B cell (primary cell): ENCODE data around the gene GRM8. TPM values are rescaled to one million over a fixed set of nuclear protein-coding genes. Genes with fewer than 3 reads are reported as not detected.
"Not testable (repeated sequence)": the region's sequence is repeated elsewhere in the genome, so short reads cannot be mapped to it uniquely, and the experiment has no call there.

Source experiments
- ATAC-seq: fragments of 200-7000 bp; cut with Tn5 transposase; one replicate; pipeline ENCODE4 v1.10.0; 2021; ENCODE audit warnings: low read depth, mild to moderate bottlenecking, moderate number of reproducible peaks, moderate library complexity
- CTCF ChIA-PET: fragments of 350-600 bp; sonication (Branson Sonifier 250); formaldehyde crosslinking; loops from one replicate; lab custom pipeline; 2021; ENCODE audit warnings: antibody characterized with exemption, inconsistent platforms; lab: Charles Lee
- POLR2A ChIA-PET: fragments of 350-600 bp; sonication (Branson Sonifier 250); formaldehyde crosslinking; loops from one replicate; lab custom pipeline; 2021; ENCODE audit warnings: antibody characterized with exemption; lab: Charles Lee
- DNase-seq: peaks from one replicate; pipeline ENCODE4 v3.0.0; 2013
- H2AFZ ChIP-seq: 2 replicates; pipeline ENCODE4 v1.6.1; 2012; ENCODE audit warnings: mild to moderate bottlenecking, low read depth, low read length; ENCODE audit not compliant: insufficient read depth, poor library complexity, severe bottlenecking
- H3K27ac ChIP-seq, 2 donors: 1 replicate in 1 of 2; 2 replicates in 1 of 2; pipeline ENCODE4 v1.5.1; 2012 to 2013; ENCODE audit warnings: low read length in 2 of 2, mild to moderate bottlenecking in 2 of 2, moderate library complexity in 1 of 2
- H3K27me3 ChIP-seq, 4 experiments: fragments of 200-600 bp in 1 of 4; sonication (generic) in 1 of 4; replicated peaks in 1 of 4; 1 replicate in 2 of 4; 2 replicates in 2 of 4; pipeline versions ENCODE4 v1.6.1 to v1.7.0; 2013 to 2016; ENCODE audit warnings: low read length in 3 of 4, mild to moderate bottlenecking in 2 of 4, mixed read lengths in 1 of 4, moderate library complexity in 1 of 4; ENCODE audit not compliant: insufficient read depth in 4 of 4, control insufficient read depth in 3 of 4; ENCODE audit errors: control extremely low read depth in 1 of 4
- H3K36me3 ChIP-seq, 2 experiments: replicated peaks in 1 of 2; 1 replicate in 1 of 2; 2 replicates in 1 of 2; pipeline versions ENCODE4 v1.6.1 to v1.7.1; 2013; ENCODE audit warnings: low read length in 1 of 2; ENCODE audit not compliant: insufficient read depth in 2 of 2, control insufficient read depth in 1 of 2; ENCODE audit errors: control extremely low read depth in 1 of 2, extremely low read depth in 1 of 2
- H3K4me1 ChIP-seq, 2 donors: fragments of 200-600 bp in 1 of 2; sonication (generic) in 1 of 2; 1 replicate in 1 of 2; 2 replicates in 1 of 2; pipeline versions ENCODE4 v1.5.1 to v1.6.1; 2013 to 2017; ENCODE audit warnings: low read length in 2 of 2; ENCODE audit not compliant: control insufficient read depth in 2 of 2, insufficient read depth in 2 of 2
- H3K4me2 ChIP-seq: replicated peaks from 2 replicates; pipeline ENCODE3; 2012; ENCODE audit warnings: mild to moderate bottlenecking, low read depth, low read length; ENCODE audit not compliant: poor library complexity, severe bottlenecking
- H3K4me3 ChIP-seq, 5 experiments: fragments of 200-600 bp in 1 of 5; sonication (generic) in 1 of 5; 1 replicate in 3 of 5; 2 replicates in 2 of 5; pipeline versions ENCODE4 v1.5.1 to v1.7.0; 2011 to 2016; ENCODE audit warnings: low read length in 4 of 5, mild to moderate bottlenecking in 4 of 5, low read depth in 2 of 5, control low read depth in 1 of 5, moderate library complexity in 1 of 5; ENCODE audit not compliant: insufficient read depth in 1 of 5; ENCODE audit errors: control extremely low read depth in 1 of 5, extremely low read depth in 1 of 5
- H3K79me2 ChIP-seq: fragments of 200-600 bp; sonication (generic); one replicate; pipeline ENCODE4 v1.6.0; 2016; ENCODE audit warnings: low read length; ENCODE audit not compliant: control insufficient read depth, insufficient read depth
- H3K9ac ChIP-seq: fragments of 200-600 bp; sonication (generic); 2 replicates; pipeline ENCODE4 v1.6.1; 2017; ENCODE audit warnings: mild to moderate bottlenecking, low read length, moderate library complexity
- H3K9me3 ChIP-seq, 3 donors: one replicate each; pipeline versions ENCODE4 v1.6.1 to v1.7.1; 2013; ENCODE audit warnings: low read length in 2 of 3; ENCODE audit not compliant: control insufficient read depth in 2 of 3, insufficient read depth in 1 of 3; ENCODE audit errors: control extremely low read depth in 1 of 3
- H4K20me1 ChIP-seq: 2 replicates; pipeline ENCODE4 v1.6.0; 2012; ENCODE audit warnings: mild to moderate bottlenecking, low read length; ENCODE audit not compliant: insufficient read depth, control insufficient read depth, poor library complexity, severe bottlenecking
- H3K27ac Mint-ChIP-seq: one replicate; pipeline ENCODE4 v1.8.0; 2021; ENCODE audit warnings: mixed read lengths
- H3K27me3 Mint-ChIP-seq: one replicate; pipeline ENCODE4 v1.8.0; 2021; ENCODE audit warnings: mixed read lengths
- H3K4me1 Mint-ChIP-seq: one replicate; pipeline ENCODE4 v1.8.0; 2021; ENCODE audit warnings: mixed read lengths
- H3K4me3 Mint-ChIP-seq: one replicate; pipeline ENCODE4 v1.8.0; 2021; ENCODE audit warnings: mixed read lengths
- H3K9me3 Mint-ChIP-seq: one replicate; pipeline ENCODE4 v1.8.0; 2022; ENCODE audit warnings: mixed read lengths; ENCODE audit not compliant: insufficient read depth
- WGBS: methylation state at CpG from one replicate; pipeline ENCODE4 v1.1.5; 2013; ENCODE audit warnings: missing lambda C conversion rate; ENCODE audit not compliant: insufficient coverage; 5-methylcytosine and 5-hydroxymethylcytosine counted together
- intact Hi-C: fragments of 100-400 bp; cut with micrococcal nuclease; formaldehyde crosslinking; loops from one replicate; pipeline ENCODE4 v1.10.0; 2022
- polyA plus RNA-seq: library from polyadenylated mRNA; depleted of rRNA; stranded (reverse); fragments of >200 nt; gene quantifications from 2 replicates; pipeline ENCODE4 v1.2.3, GENCODE V29; 2012
- total RNA-seq, 2 donors: library from RNA; stranded (reverse); fragments of 120-200 nt in 1 of 2; gene quantifications; 1 replicate in 1 of 2; 2 replicates in 1 of 2; pipeline versions ENCODE4 v1.2.3 to v1.2.4, GENCODE V29; 2013 to 2022

The GRM8 gene
- total and polyA plus RNA-seq, 2 donors (not counting 1 experiment from before 2014, with no cell fraction given) = not detected

- ATAC-seq, H3K9ac ChIP-seq, intact Hi-C loops, H3K79me2 ChIP-seq, H4K20me1 ChIP-seq, H2AFZ ChIP-seq, H3K36me3 ChIP-seq, H3K4me1 ChIP-seq, H3K4me2 ChIP-seq, H3K4me1 Mint-ChIP-seq, H3K27ac ChIP-seq, H3K4me3 ChIP-seq, DNase-seq, POLR2A ChIA-PET, H3K27ac Mint-ChIP-seq, H3K9me3 Mint-ChIP-seq, CTCF ChIA-PET, H3K27me3 Mint-ChIP-seq, H3K27me3 ChIP-seq, H3K4me3 Mint-ChIP-seq, H3K9me3 ChIP-seq: not testable (repeated sequence)
Measured at GRCh38 chr7:126908564-126908963, 344.2 kb downstream of the GRM8 start.

DNA sequence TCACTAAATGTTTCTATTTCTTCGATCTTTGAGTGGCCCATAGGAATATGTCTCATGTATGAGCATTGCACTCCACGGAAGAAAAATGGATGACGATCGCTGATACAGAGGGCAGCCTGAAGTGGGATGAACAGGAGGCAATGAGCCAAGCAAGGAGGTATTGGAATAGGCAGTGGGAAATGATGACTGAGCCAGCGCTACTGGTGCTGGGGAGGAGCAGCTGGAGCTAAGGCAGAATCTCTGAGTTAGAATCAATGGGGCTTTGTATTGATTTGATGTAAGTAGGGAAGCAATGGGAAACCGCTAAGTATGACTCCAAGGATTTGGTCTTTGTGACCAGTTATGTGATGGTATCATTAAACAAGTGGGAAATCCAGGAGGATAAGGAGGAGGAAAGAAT lies 345.1 kb downstream of the GRM8 start:
- H3K79me2 ChIP-seq, H3K27me3 Mint-ChIP-seq, H4K20me1 ChIP-seq, H3K36me3 ChIP-seq, H3K27ac Mint-ChIP-seq, H3K27ac ChIP-seq, H3K4me3 Mint-ChIP-seq, intact Hi-C loops, DNase-seq, CTCF ChIA-PET, H3K9me3 ChIP-seq, H2AFZ ChIP-seq, H3K4me1 ChIP-seq, H3K27me3 ChIP-seq, ATAC-seq, H3K4me3 ChIP-seq, H3K9ac ChIP-seq, POLR2A ChIA-PET, H3K9me3 Mint-ChIP-seq, H3K4me2 ChIP-seq, H3K4me1 Mint-ChIP-seq: not testable (repeated sequence)
- WGBS = 93% methylated on average over 5 of the region's 6 CpGs

DNA sequence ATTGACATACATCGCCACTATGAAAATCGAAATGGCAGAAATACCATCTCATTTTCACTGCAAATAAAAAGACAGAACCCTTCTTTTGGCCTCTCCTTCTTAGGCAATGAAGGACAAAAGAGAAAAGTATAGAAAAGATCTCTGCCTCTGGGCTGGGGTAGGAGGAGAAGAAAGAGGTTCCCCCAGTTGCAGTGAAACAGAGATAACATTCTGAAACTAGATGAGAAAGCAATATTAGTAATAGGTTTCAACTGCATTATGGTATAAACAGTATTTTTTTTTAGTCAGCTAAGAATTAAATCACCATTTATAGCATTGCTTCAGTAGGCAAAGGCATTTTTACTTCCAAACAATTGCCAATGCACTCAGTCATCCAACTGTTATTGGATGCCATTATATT lies 347.5 kb downstream of the GRM8 start:
- H3K27ac Mint-ChIP-seq, H3K4me1 ChIP-seq, intact Hi-C loops, H3K4me2 ChIP-seq, DNase-seq, H3K4me3 Mint-ChIP-seq, H3K36me3 ChIP-seq, H3K79me2 ChIP-seq, H3K9me3 Mint-ChIP-seq, H2AFZ ChIP-seq, ATAC-seq, H3K9me3 ChIP-seq, H3K4me3 ChIP-seq, CTCF ChIA-PET, H3K27me3 ChIP-seq, H3K27ac ChIP-seq, H3K27me3 Mint-ChIP-seq, H4K20me1 ChIP-seq, H3K4me1 Mint-ChIP-seq, H3K9ac ChIP-seq, POLR2A ChIA-PET: not testable (repeated sequence)
- no CpG with 5 or more reads among the region's 2 CpGs for WGBS

- H3K27me3 Mint-ChIP-seq, H3K4me3 Mint-ChIP-seq, H3K79me2 ChIP-seq, H3K27ac Mint-ChIP-seq, H2AFZ ChIP-seq, H3K27ac ChIP-seq, H3K4me1 ChIP-seq, DNase-seq, H4K20me1 ChIP-seq, H3K4me1 Mint-ChIP-seq, H3K9ac ChIP-seq, H3K4me3 ChIP-seq, H3K9me3 Mint-ChIP-seq, H3K36me3 ChIP-seq, intact Hi-C loops, POLR2A ChIA-PET, ATAC-seq, H3K9me3 ChIP-seq, CTCF ChIA-PET, H3K27me3 ChIP-seq, H3K4me2 ChIP-seq: not testable (repeated sequence)
- 80% methylated on average over 4 of the region's 6 CpGs for WGBS
Measured at GRCh38 chr7:126901041-126901765, 351.5 kb downstream of the GRM8 start.
